ENCODE measurements around the gene PPP2R2C. TPM values are rescaled to one million over a fixed set of nuclear protein-coding genes. Genes with fewer than 3 reads are reported as not detected.

PPP2R2C gene
- total RNA-seq, 4 donors from 2014 or later: 0.50 to 2.7 (median 1.4) TPM

DNA sequence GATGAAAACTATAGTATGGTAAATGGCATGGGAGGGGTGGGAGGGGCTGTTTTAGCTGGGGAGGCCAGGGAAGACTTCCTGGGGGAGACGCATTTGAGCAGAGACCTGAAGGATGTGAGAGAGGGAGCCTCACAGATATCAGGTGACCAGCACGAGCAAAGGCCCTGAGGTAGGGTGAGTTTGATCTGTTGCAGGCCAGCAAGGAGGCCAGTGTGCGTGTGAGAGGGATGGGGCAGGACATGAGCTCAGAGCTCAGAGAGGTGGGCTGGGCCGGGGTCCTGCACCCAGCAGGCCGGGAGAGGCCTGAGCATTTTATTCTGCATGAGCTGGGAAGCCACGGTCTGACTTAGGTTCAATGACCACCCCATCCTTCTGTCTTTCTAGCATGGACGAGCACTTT, 80.0 kb downstream of the PPP2R2C start:
- Histone ChIP-seq H3K27ac (replicated peaks in 1 of 4) (no peak overlapping the region), H3K9me3 (no peaks in the 10 kb centered on the region), H3K4me1 (peaks cover 0 to 14% (median 4%) of the 10 kb centered on the region in 4 donors), H3K4me3 (no peak overlapping the region), H3K36me3 (no peaks in the 10 kb centered on the region), H3K27me3 (peaks cover 0 to 41% (median 0%) of the 10 kb centered on the region in 4 donors)
- DNase-seq (ENCODE audit: extremely low spot score): no peak
- intact Hi-C loops (cut with DNase I): no loop called here
- TF ChIP-seq POLR2AphosphoS5 (IDR thresholded peaks at IDR 0.05): no peak
- TF ChIP-seq EP300 (IDR thresholded peaks at IDR 0.05): no peak
- TF ChIP-seq POLR2A (IDR thresholded peaks at IDR 0.05; ENCODE audit: low read depth): no peak
- TF ChIP-seq, protein P1, sequence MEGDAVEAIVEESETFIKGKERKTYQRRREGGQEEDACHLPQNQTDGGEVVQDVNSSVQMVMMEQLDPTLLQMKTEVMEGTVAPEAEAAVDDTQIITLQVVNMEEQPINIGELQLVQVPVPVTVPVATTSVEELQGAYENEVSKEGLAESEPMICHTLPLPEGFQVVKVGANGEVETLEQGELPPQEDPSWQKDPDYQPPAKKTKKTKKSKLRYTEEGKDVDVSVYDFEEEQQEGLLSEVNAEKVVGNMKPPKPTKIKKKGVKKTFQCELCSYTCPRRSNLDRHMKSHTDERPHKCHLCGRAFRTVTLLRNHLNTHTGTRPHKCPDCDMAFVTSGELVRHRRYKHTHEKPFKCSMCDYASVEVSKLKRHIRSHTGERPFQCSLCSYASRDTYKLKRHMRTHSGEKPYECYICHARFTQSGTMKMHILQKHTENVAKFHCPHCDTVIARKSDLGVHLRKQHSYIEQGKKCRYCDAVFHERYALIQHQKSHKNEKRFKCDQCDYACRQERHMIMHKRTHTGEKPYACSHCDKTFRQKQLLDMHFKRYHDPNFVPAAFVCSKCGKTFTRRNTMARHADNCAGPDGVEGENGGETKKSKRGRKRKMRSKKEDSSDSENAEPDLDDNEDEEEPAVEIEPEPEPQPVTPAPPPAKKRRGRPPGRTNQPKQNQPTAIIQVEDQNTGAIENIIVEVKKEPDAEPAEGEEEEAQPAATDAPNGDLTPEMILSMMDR (IDR thresholded peaks at IDR 0.05): no peak
- WGBS: 79% methylated on average over 7 of the region's 7 CpGs

DNA sequence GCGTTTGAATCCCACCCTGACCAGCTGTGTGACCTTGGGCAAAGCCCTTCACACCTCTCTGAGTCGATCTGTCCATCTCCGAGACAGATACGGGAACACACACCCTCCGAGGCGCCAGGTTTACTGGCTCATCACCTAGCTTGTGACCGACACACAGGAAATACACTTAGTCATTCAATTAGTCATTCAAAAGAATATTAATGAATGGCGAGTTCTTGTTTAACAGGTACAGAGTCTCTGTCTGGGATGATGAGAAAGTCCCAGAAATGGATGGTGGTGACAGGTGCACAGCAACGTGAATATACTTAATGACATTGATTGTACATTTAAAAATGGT, 80.6 kb downstream of the PPP2R2C start:
- H3K4me3 ChIP-seq: no peak overlapping the region
- no peaks in the 10 kb centered on the region for H3K36me3 ChIP-seq
- H3K9me3 ChIP-seq: no peaks in the 10 kb centered on the region
- no peak for DNase-seq (ENCODE audit: extremely low spot score)
- intact Hi-C loops (cut with DNase I): no loop called here
- 84% methylated on average over 9 of the region's 9 CpGs for whole genome bisulfite sequencing
- TF ChIP-seq, protein P1 (IDR thresholded peaks at IDR 0.05): no peak
- TF ChIP-seq EP300 (IDR thresholded peaks at IDR 0.05): no peak
- TF ChIP-seq POLR2AphosphoS5 (IDR thresholded peaks at IDR 0.05): no peak
- no peak for TF ChIP-seq POLR2A (IDR thresholded peaks at IDR 0.05; ENCODE audit: low read depth)
- peaks cover 0 to 14% (median 4%) of the 10 kb centered on the region in 4 donors for H3K4me1 ChIP-seq
- peaks cover 0 to 35% (median 0%) of the 10 kb centered on the region in 4 donors for H3K27me3 ChIP-seq
- no peak overlapping the region for H3K27ac ChIP-seq (replicated peaks in 1 of 4)

DNA sequence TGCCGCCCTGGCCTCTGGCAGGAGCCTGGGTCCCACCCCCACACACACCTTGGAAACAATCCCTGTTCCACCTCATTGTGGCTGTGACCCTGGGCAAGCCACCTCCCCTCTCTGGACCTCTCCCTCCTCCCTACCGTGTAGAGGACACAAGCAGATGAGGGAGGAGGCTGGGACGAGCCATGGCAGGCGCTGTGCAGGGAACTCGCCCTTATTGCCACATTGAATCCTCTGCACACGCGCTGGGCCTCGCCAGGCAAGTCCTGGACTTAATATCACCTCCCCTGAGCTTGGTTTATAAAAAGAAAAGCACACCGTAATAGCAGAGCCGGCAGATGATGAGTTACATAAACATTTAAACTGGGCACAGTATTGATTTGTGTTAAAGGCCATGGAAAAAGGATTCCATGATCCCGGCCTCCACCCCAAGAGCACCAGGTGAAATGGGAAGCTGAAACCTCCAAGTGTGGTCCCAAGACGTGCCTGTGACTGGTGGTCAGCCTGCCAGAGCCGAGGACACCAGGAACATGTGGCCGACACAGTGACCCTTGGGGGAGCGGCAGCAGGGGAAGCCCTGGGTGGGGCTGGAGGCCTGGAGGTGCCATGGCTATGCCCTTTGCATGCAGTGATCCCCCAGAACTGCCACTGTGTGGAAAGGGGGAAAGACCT, 81.1 kb downstream of the PPP2R2C start:
- no peak for DNase-seq (ENCODE audit: extremely low spot score)
- 79% methylated on average over 14 of the region's 15 CpGs for WGBS
- no peaks in the 10 kb centered on the region for H3K9me3 ChIP-seq
- intact Hi-C loops (cut with DNase I): no loop called here
- H3K27ac ChIP-seq (replicated peaks in 1 of 4): no peak overlapping the region
- H3K27me3 ChIP-seq: peaks cover 0 to 30% (median 0%) of the 10 kb centered on the region in 4 donors
- H3K36me3 ChIP-seq: no peaks in the 10 kb centered on the region
- TF ChIP-seq, protein P1 (IDR thresholded peaks at IDR 0.05): no peak
- TF ChIP-seq POLR2A (IDR thresholded peaks at IDR 0.05; ENCODE audit: low read depth): no peak
- TF ChIP-seq EP300 (IDR thresholded peaks at IDR 0.05): no peak
- TF ChIP-seq POLR2AphosphoS5 (IDR thresholded peaks at IDR 0.05): no peak
- H3K4me3 ChIP-seq: no peak overlapping the region
- peaks cover 0 to 14% (median 4%) of the 10 kb centered on the region in 4 donors for H3K4me1 ChIP-seq

DNA sequence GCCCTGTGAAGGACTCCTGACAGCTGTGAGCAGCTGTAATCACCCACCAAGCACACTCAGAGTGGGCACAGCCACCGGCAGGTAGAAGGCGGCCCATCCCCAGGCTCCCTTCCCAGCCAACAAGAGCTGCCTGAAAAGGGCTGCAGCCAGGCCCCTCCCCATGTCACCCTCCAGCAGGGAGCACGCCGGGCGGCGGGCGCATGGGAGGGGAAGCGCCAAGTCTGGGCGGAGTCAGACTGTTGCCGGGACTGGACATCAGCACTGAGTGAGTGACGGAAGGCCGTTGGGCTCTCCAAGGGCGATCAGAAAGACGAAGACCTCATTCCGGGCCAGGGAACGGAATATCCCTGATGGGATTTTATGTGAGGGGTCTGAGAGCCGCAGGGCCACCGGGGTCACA, 82.1 kb downstream of the PPP2R2C start:
- Histone ChIP-seq H3K9me3 (no peaks in the 10 kb centered on the region), H3K27ac (replicated peaks in 1 of 4) (no peak overlapping the region), H3K27me3 (peaks cover 0 to 28% (median 0%) of the 10 kb centered on the region in 4 donors), H3K4me1 (peaks cover 0 to 14% (median 4%) of the 10 kb centered on the region in 4 donors), H3K4me3 (no peak overlapping the region), H3K36me3 (no peaks in the 10 kb centered on the region)
- no peak for DNase-seq (ENCODE audit: extremely low spot score)
- TF ChIP-seq EP300 (IDR thresholded peaks at IDR 0.05) (no peak), POLR2A (IDR thresholded peaks at IDR 0.05; ENCODE audit: low read depth) (no peak), POLR2AphosphoS5 (IDR thresholded peaks at IDR 0.05) (no peak)
- TF ChIP-seq, protein P1 (IDR thresholded peaks at IDR 0.05): no peak
- 50% methylated on average over 3 of the region's 18 CpGs for WGBS
- intact Hi-C loops (cut with DNase I): no loop called here
